Measurements from ENCODE around the gene HNRNPLL.
A peak's percentile ranks its signal among the peaks of the same experiment; 100 is the strongest.
"Not testable (repeated sequence)": the region's sequence is repeated elsewhere in the genome, so short reads cannot be mapped to it uniquely, and the experiment has no call there.

Gene HNRNPLL

DNA sequence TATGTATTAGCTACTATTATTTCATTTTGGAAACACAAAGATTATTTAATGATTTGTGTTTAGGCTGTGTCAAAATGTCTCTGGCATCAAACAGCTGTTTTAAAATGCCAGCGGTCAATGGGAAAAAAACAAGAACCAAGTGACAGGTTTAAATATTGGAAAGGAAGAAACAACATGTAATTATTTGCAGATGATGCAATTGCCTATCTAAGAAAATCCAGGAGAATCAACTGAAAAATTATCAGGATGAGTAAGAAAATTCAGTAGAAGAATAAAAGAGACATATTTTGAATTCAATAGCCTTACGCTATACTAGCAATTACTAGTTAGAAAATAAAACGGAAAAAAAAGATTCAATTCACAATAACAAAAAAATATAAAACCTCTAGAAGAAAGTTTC lies 51.6 kb downstream of the HNRNPLL start:
- no peak for DNase-seq

- DNase-seq, result no peak
Observed at GRCh38 chr2:38549851-38550250, 52.9 kb downstream of the HNRNPLL start.

DNA sequence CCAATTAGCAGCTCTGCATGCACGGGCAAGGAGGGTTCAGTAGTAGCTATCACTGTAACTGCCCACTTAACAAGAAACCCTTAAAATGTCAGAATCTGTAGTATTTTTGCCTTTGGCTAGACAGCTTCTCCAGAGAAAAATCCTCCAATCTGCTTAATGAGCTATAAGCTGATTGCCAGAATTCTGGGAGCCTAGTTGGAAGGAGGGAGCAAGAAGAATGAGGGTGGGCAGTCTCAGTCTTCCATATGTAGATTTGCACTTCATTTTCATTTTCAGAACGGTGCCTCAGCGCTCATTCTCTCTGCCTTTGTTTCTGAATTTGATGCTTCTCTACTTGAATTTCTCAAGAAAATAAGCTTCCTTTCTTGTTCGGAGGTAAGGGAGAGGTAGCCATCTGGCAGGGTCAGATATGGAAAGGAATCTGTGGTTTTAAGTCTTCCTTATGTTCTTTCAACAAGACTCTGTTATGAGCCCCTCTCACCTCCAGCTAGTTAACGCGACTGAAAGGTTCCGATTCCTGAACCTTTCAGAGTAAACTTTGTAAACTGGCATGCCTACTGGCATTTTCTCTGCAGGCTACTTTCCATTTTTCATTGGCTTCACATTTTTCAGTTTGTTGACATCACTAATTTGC lies 53.5 kb downstream of the HNRNPLL start:
- DNase-seq, result no peak

GRCh38 chr2:38547791-38548190 lies 54.9 kb downstream of the HNRNPLL start:
- no peak for DNase-seq

DNA sequence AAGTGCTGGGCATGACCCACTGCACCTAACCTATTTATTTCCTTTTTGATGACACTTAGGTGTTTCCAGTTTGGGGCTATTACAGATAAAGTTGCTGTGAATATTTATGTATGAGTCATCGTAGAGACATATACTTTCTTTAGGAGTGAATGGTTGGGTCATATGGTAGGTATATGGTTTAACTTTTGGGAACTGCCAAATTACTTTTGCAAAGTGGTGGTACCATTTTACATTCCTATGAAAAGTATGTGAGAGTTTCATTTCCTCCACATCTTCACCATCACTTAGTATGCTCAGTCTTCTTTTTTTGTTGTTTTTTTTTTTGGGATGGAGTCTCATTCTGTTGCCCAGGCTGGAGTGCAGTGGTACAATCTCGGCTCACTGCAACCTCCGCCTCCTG lies 56.1 kb downstream of the HNRNPLL start:
- DNase-seq, result no peak

- DNase-seq, result no peak
Observed at GRCh38 chr2:38546064-38546463, 56.7 kb downstream of the HNRNPLL start.

GRCh38 chr2:38542248-38542631 lies 60.5 kb downstream of the HNRNPLL start:
- DNase-seq, result not testable (repeated sequence)

- DNase-seq, result no peak
Observed at GRCh38 chr2:38540580-38541286, 62.0 kb downstream of the HNRNPLL start.

DNA sequence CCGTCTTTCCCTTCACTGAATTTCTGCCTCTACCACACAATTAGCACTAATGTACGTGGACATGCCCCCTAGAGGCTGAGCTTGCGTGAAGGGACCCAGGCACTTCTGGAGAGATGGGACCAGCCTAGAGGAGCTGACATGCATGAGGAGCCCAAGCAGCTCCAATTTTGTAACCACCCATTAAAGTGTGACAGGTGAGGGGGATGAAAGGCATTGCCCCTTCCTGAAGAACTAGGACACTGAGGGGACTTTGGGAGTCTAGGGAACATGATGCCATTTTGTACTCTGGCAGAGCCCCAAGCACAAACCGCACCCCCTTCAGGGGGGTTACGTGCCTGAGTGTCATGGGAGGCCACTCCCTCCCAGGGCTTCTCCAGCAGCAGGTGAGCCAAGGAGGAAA lies 63.6 kb downstream of the HNRNPLL start:
- no peak for DNase-seq

- DNase-seq, result no peak
Observed at GRCh38 chr2:38537937-38538525, 64.7 kb downstream of the HNRNPLL start.

GRCh38 chr2:38537296-38537695 lies 65.4 kb downstream of the HNRNPLL start:
- not testable (repeated sequence) for DNase-seq

- peak; percentile 69 for DNase-seq
Observed at GRCh38 chr2:38535744-38536506, 66.8 kb downstream of the HNRNPLL start.

- DNase-seq, result no peak
Observed at GRCh38 chr2:38535404-38535743, 67.4 kb downstream of the HNRNPLL start.

- DNase-seq, result no peak
Observed at GRCh38 chr2:38534746-38535403, 67.9 kb downstream of the HNRNPLL start.

- DNase-seq, result no peak
Observed at GRCh38 chr2:38533757-38534545, 68.8 kb downstream of the HNRNPLL start.

DNA sequence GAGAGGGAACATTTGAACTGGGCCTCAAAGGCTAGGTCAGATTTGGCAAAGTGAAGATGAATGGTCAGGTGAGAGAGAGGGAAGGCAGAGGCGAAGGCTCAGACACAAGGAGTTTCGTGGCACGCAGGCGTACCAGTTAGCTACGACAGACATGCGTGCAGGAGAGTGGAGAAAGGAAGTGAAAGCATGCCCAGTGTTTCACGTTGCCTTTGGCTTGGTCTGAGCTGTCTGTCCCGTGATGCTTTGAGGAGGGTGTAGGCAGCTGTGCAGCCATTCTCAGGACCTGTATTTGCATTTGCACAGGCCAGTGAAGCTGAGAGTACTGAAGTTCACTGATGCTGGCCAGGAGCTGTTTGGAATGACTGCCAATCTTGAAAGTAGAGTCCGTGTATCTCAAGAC lies 69.5 kb downstream of the HNRNPLL start:
- no peak for DNase-seq

DNA sequence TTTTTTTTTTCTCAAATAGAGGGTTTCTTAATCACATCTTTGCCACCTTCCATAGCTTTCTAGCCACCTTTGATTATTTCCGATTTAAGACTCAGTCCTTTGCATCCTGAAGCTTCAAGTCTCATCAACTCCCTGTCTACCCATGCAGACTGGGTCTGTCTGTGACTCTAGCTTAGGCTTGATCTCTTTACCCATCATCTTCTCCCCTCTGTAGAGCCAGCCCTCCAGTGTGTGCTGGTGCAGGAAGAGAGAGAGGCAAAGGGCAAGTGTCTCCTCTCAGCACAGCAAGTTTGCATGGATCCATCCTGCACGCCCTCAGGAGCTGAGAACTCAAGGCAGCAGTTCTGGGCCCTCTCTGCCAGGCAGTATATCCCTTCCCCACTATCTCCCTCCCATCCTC lies 70.4 kb downstream of the HNRNPLL start:
- DNase-seq, result no peak

DNA sequence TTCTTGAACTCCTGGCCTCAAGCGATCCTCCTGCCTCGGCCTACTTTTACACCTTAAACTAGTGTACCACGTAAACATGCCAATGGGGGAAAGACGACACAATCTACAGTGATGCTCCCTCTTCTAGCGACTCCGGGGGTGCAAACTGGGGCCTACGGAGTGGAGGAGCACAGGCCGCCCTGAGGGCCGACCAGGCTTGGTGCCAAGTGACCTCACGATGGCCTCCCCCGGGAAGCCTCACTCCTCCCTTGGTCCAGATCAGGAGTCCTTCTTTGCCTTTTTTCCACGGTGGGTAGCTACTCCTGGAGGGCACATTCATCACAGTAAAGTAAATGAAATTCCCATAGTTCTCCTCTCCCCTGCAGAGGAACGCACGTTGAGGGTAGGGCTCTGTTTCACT lies 73.5 kb downstream of the HNRNPLL start:
- no peak for DNase-seq

GRCh38 chr2:38528534-38528933 lies 74.2 kb downstream of the HNRNPLL start:
- DNase-seq, result no peak

- DNase-seq, result peak; percentile 40
Observed at GRCh38 chr2:38528008-38528442, 74.7 kb downstream of the HNRNPLL start.

- DNase-seq, result no peak
Observed at GRCh38 chr2:38527338-38528007, 75.3 kb downstream of the HNRNPLL start.

DNA sequence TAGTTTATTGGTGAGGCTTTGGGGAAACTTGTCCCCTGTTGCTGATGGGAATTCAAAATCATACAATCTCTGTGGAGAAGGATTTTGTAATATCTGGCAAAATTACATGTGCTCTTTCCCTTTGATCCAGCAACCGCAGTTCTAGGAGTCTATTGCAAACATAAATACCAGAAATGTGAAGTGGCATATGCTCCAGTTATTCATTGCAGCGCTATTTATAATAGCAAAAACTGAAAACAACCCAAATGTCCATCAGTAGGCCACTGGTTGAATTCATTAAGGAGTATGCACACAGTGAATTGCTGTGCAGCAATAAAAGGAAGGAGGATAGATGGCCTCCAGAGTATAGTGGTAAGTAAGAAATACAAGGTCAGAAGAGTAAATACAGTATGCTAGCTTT lies 76.5 kb downstream of the HNRNPLL start:
- no peak for DNase-seq
